Fibroblast of lung (primary cell): ENCODE data around the gene MRPS25. TPM values are rescaled to one million over a fixed set of nuclear protein-coding genes. Genes with fewer than 3 reads are reported as not detected.

ENCODE experiments used
- DNase-seq, 2 donors: peaks; one replicate each; pipeline versions ENCODE4 v3.0.0 to v3.0.0-alpha.2; 2010; ENCODE audit warnings: low read depth in 2 of 2
- H2AFZ ChIP-seq: 2 replicates; pipeline ENCODE4 v1.5.1; 2012; ENCODE audit warnings: low read length, control low read depth, inconsistent platforms
- H3K27ac ChIP-seq: 2 replicates; pipeline ENCODE4 v1.5.1; 2011; ENCODE audit warnings: low read length, control low read depth; ENCODE audit not compliant: insufficient read depth
- H3K27me3 ChIP-seq: 2 replicates; pipeline ENCODE4 v1.5.1; 2011; ENCODE audit warnings: mild to moderate bottlenecking, low read length; ENCODE audit not compliant: control insufficient read depth, insufficient read depth
- H3K36me3 ChIP-seq: 2 replicates; pipeline ENCODE4 v1.5.1; 2011; ENCODE audit warnings: low read length; ENCODE audit not compliant: control insufficient read depth, insufficient read depth
- H3K4me1 ChIP-seq: 2 replicates; pipeline ENCODE4 v1.5.1; 2011; ENCODE audit warnings: low read length; ENCODE audit not compliant: control insufficient read depth, insufficient read depth; ENCODE audit errors: extremely low read depth
- H3K4me2 ChIP-seq: 2 replicates; pipeline ENCODE4 v1.5.1; 2011; ENCODE audit warnings: low read length, control low read depth; ENCODE audit not compliant: insufficient read depth; ENCODE audit errors: extremely low read depth
- H3K4me3 ChIP-seq, 4 experiments: fragments of 200-600 bp in 1 of 4; sonication (generic) in 1 of 4; replicated peaks in 1 of 4; 2 replicates each; pipeline ENCODE4 v1.5.1; 2011 to 2016; ENCODE audit warnings: low read length in 4 of 4, low read depth in 3 of 4, mild to moderate bottlenecking in 3 of 4, control low read depth in 2 of 4, inconsistent platforms in 1 of 4, mixed read lengths in 1 of 4; ENCODE audit not compliant: insufficient read depth in 1 of 4; ENCODE audit errors: control extremely low read depth in 1 of 4
- H3K79me2 ChIP-seq: 2 replicates; pipeline ENCODE4 v1.5.1; 2012; ENCODE audit warnings: mild to moderate bottlenecking, low read length, inconsistent platforms; ENCODE audit not compliant: control insufficient read depth, insufficient read depth
- H3K9ac ChIP-seq: 2 replicates; pipeline ENCODE4 v1.5.1; 2011; ENCODE audit warnings: mild to moderate bottlenecking, low read length, control low read depth; ENCODE audit not compliant: insufficient read depth
- H3K9me3 ChIP-seq: 2 replicates; pipeline ENCODE4 v1.5.1; 2012; ENCODE audit warnings: low read depth, low read length; ENCODE audit not compliant: control insufficient read depth, insufficient read depth
- H4K20me1 ChIP-seq: 2 replicates; pipeline ENCODE4 v1.5.1; 2011; ENCODE audit warnings: low read length; ENCODE audit not compliant: control insufficient read depth, insufficient read depth; ENCODE audit errors: extremely low read depth
- CTCF ChIP-seq, 2 donors: IDR thresholded peaks in 1 of 2; conservative IDR thresholded peaks in 1 of 2; 1 replicate in 1 of 2; 2 replicates in 1 of 2; pipeline ENCODE4 v1.5.1; 2011 to 2012; ENCODE audit warnings: low read length in 2 of 2, control low read depth in 1 of 2, inconsistent platforms in 1 of 2, low read depth in 1 of 2, mild to moderate bottlenecking in 1 of 2
- EZH2 ChIP-seq: IDR thresholded peaks from 2 replicates; pipeline ENCODE4 v1.5.1; 2012; ENCODE audit warnings: low read length, control low read depth, mild to moderate bottlenecking; ENCODE audit errors: missing control alignments
- polyA plus RNA-seq, 2 donors: library from polyadenylated mRNA; depleted of rRNA in 1 of 2; stranded (reverse) in 1 of 2; unstranded in 1 of 2; fragments of >200 nt; gene quantifications; 2 replicates each; pipeline ENCODE4 v1.2.1, GENCODE V29; 2011 to 2012; ENCODE audit warnings: missing spikeins in 1 of 2
- total RNA-seq: library from RNA; depleted of rRNA; stranded (reverse); fragments of >200 nt; gene quantifications from 2 replicates; pipeline ENCODE4 v1.2.1, GENCODE V29; 2014

MRPS25 gene
- total and polyA plus RNA-seq, 2 donors (not counting 1 experiment from before 2014, with no cell fraction given) = 16.5 to 17.4 TPM

- Histone ChIP-seq H3K9ac (no peak overlapping the region), H3K4me1 (no peaks in the 10 kb centered on the region), H2AFZ (peak overlapping the region; percentile 86), H3K9me3 (no peaks in the 10 kb centered on the region), H3K27ac (no peak overlapping the region), H4K20me1 (no peaks in the 10 kb centered on the region), H3K4me2 (peak overlapping the region; percentile 81), H3K27me3 (no peaks in the 10 kb centered on the region), H3K79me2 (peaks cover 21% of the 10 kb centered on the region), H3K36me3 (no peaks in the 10 kb centered on the region), H3K4me3 (peak overlapping the region; percentile 82 to 92 (median 86))
- no peak for TF ChIP-seq EZH2
- TF ChIP-seq CTCF (conservative IDR thresholded peaks at IDR 0.05 in 1 of 2, IDR thresholded peaks at IDR 0.05 in 1 of 2; ENCODE audit: low read depth in 1 of 2, low read length in 2 of 2) = no peak
- DNase-seq = no peak
Observed at GRCh38 chr3:15065550-15066007, 464 bp upstream of the MRPS25 start.

- peak overlapping the region; percentile 82 to 92 (median 86) for H3K4me3 ChIP-seq
- H2AFZ ChIP-seq = peak overlapping the region; percentile 45
- peaks cover 21% of the 10 kb centered on the region for H3K79me2 ChIP-seq
- H4K20me1 ChIP-seq = no peaks in the 10 kb centered on the region
- H3K27ac ChIP-seq = peak overlapping the region; percentile 84
- no peaks in the 10 kb centered on the region for H3K9me3 ChIP-seq
- TF ChIP-seq EZH2 (no peak), CTCF (conservative IDR thresholded peaks at IDR 0.05 in 1 of 2, IDR thresholded peaks at IDR 0.05 in 1 of 2; ENCODE audit: low read depth in 1 of 2, low read length in 2 of 2) (no peak)
- peak overlapping the region; percentile 90 for H3K4me2 ChIP-seq
- no peaks in the 10 kb centered on the region for H3K4me1 ChIP-seq
- H3K9ac ChIP-seq = peak overlapping the region; percentile 83
- DNase-seq = peak; percentile 24 to 30
- no peaks in the 10 kb centered on the region for H3K27me3 ChIP-seq
- no peaks in the 10 kb centered on the region for H3K36me3 ChIP-seq
Observed at GRCh38 chr3:15064299-15064834, 748 bp downstream of the MRPS25 start.

- H2AFZ ChIP-seq = peak overlapping the region; percentile 45
- no peak for DNase-seq
- H4K20me1 ChIP-seq = no peaks in the 10 kb centered on the region
- H3K4me1 ChIP-seq = no peaks in the 10 kb centered on the region
- TF ChIP-seq EZH2 (no peak), CTCF (conservative IDR thresholded peaks at IDR 0.05 in 1 of 2, IDR thresholded peaks at IDR 0.05 in 1 of 2; ENCODE audit: low read depth in 1 of 2, low read length in 2 of 2) (no peak)
- peaks cover 21% of the 10 kb centered on the region for H3K79me2 ChIP-seq
- peak overlapping the region; percentile 82 to 92 (median 86) for H3K4me3 ChIP-seq
- no peak overlapping the region for H3K9ac ChIP-seq
- peak overlapping the region; percentile 90 for H3K4me2 ChIP-seq
- no peaks in the 10 kb centered on the region for H3K9me3 ChIP-seq
- peak overlapping the region; percentile 84 for H3K27ac ChIP-seq
- H3K27me3 ChIP-seq = no peaks in the 10 kb centered on the region
- H3K36me3 ChIP-seq = peaks cover 2% of the 10 kb centered on the region
Observed at GRCh38 chr3:15063656-15064286, 1.3 kb downstream of the MRPS25 start.
